Mesendoderm (in vitro differentiated cells): ENCODE measurements around the gene NCOA4.
"Not testable (repeated sequence)": the region's sequence is repeated elsewhere in the genome, so short reads cannot be mapped to it uniquely, and the experiment has no call there.

Source experiments
- DNase-seq: peaks from one replicate; pipeline ENCODE4 v3.0.0; 2013
- H2AK5ac ChIP-seq: 2 replicates; pipeline ENCODE4 v1.6.1; 2013; ENCODE audit warnings: low read length, inconsistent platforms
- H2BK120ac ChIP-seq: 2 replicates; pipeline ENCODE4 v1.6.1; 2013; ENCODE audit warnings: low read depth, mild to moderate bottlenecking, low read length, moderate library complexity, mixed read lengths
- H2BK15ac ChIP-seq: replicated peaks from 2 replicates; pipeline ENCODE4 v1.6.1; 2013; ENCODE audit warnings: low read depth, mild to moderate bottlenecking, moderate library complexity
- H2BK5ac ChIP-seq: 2 replicates; pipeline ENCODE4 v1.6.1; 2013; ENCODE audit warnings: low read length, inconsistent platforms
- H3K18ac ChIP-seq: 2 replicates; pipeline ENCODE4 v1.6.1; 2013; ENCODE audit warnings: mild to moderate bottlenecking, low read length, mixed read lengths
- H3K23ac ChIP-seq: one replicate; pipeline ENCODE4 v1.6.1; 2013; ENCODE audit warnings: low read length
- H3K27ac ChIP-seq: 2 replicates; pipeline ENCODE4 v1.5.1; 2013; ENCODE audit warnings: low read depth, mild to moderate bottlenecking, inconsistent platforms, low read length, moderate library complexity
- H3K27me3 ChIP-seq: 2 replicates; pipeline ENCODE4 v1.6.1; 2013; ENCODE audit warnings: low read length, control low read depth, mild to moderate bottlenecking, inconsistent platforms; ENCODE audit not compliant: insufficient read depth, poor library complexity
- H3K36me3 ChIP-seq: 2 replicates; pipeline ENCODE4 v1.6.1; 2013; ENCODE audit warnings: low read length, inconsistent platforms; ENCODE audit not compliant: control insufficient read depth, insufficient read depth
- H3K4ac ChIP-seq: one replicate; pipeline ENCODE4 v1.6.1; 2013; ENCODE audit warnings: low read depth, mild to moderate bottlenecking, low read length, moderate library complexity
- H3K4me1 ChIP-seq: 2 replicates; pipeline ENCODE4 v1.6.1; 2013; ENCODE audit warnings: low read depth, low read length, inconsistent platforms; ENCODE audit not compliant: control insufficient read depth
- H3K4me2 ChIP-seq: 2 replicates; pipeline ENCODE4 v1.6.1; 2013; ENCODE audit warnings: low read length
- H3K4me3 ChIP-seq: 2 replicates; pipeline ENCODE4 v1.5.1; 2013; ENCODE audit warnings: mild to moderate bottlenecking, low read length
- H3K56ac ChIP-seq: one replicate; pipeline ENCODE4 v1.6.1; 2013; ENCODE audit warnings: low read length
- H3K79me1 ChIP-seq: 2 replicates; pipeline ENCODE4 v1.6.1; 2013; ENCODE audit warnings: low read length, inconsistent platforms
- H3K79me2 ChIP-seq: 2 replicates; pipeline ENCODE4 v1.6.1; 2013; ENCODE audit warnings: mild to moderate bottlenecking, low read length; ENCODE audit not compliant: control insufficient read depth, insufficient read depth
- H3K9ac ChIP-seq: 2 replicates; pipeline ENCODE4 v1.6.1; 2013; ENCODE audit warnings: low read length, inconsistent platforms
- H4K5ac ChIP-seq: one replicate; pipeline ENCODE4 v1.6.1; 2013; ENCODE audit warnings: low read length
- H4K8ac ChIP-seq: one replicate; pipeline ENCODE4 v1.6.1; 2013; ENCODE audit warnings: low read depth, mild to moderate bottlenecking, control low read depth, low read length, moderate library complexity
- WGBS: extraction: QIAGEN DNeasy Blood & Tissue Kit; methylation state at CpG from one replicate; pipeline ENCODE4 v1.1.7; 2013; ENCODE audit warnings: low lambda C conversion rate, missing lambda C conversion rate; ENCODE audit not compliant: insufficient coverage; ENCODE audit errors: extremely low coverage; 5-methylcytosine and 5-hydroxymethylcytosine counted together

The NCOA4 gene

GRCh38 chr10:46004963-46005362 is 25.5 kb downstream of the NCOA4 start:
- Histone ChIP-seq H2BK15ac (no peak overlapping the region), H2BK5ac (no peak overlapping the region), H2BK120ac (no peak overlapping the region), H3K27ac (no peak overlapping the region), H2AK5ac (no peak overlapping the region), H3K4me2 (no peak overlapping the region), H3K4ac (no peak overlapping the region), H3K9ac (no peak overlapping the region), H3K23ac (no peak overlapping the region), H3K4me3 (no peak overlapping the region), H4K5ac (no peak overlapping the region), H3K27me3 (no peaks in the 10 kb centered on the region), H3K18ac (no peak overlapping the region), H3K36me3 (peaks cover 12% of the 10 kb centered on the region), H3K4me1 (no peaks in the 10 kb centered on the region), H3K79me2 (no peaks in the 10 kb centered on the region), H3K79me1 (peaks cover 1% of the 10 kb centered on the region), H4K8ac (no peak overlapping the region), H3K56ac (no peak overlapping the region)
- DNase-seq, result no peak
- no CpG with 5 or more reads among the region's 2 CpGs for WGBS

GRCh38 chr10:46002916-46003693 is 27.3 kb downstream of the NCOA4 start:
- no peak overlapping the region for H2BK120ac ChIP-seq
- H3K27ac ChIP-seq, result no peak overlapping the region
- no peak overlapping the region for H2AK5ac ChIP-seq
- H3K18ac ChIP-seq, result no peak overlapping the region
- no peaks in the 10 kb centered on the region for H3K27me3 ChIP-seq
- peaks cover 11% of the 10 kb centered on the region for H3K36me3 ChIP-seq
- H3K79me1 ChIP-seq, result peaks cover 1% of the 10 kb centered on the region
- no peak overlapping the region for H3K23ac ChIP-seq
- H3K56ac ChIP-seq, result no peak overlapping the region
- no peak overlapping the region for H3K9ac ChIP-seq
- DNase-seq, result no peak
- H3K79me2 ChIP-seq, result no peaks in the 10 kb centered on the region
- no CpG with 5 or more reads among the region's 9 CpGs for WGBS
- H3K4ac ChIP-seq, result no peak overlapping the region
- no peak overlapping the region for H2BK15ac ChIP-seq
- no peak overlapping the region for H4K8ac ChIP-seq
- H3K4me3 ChIP-seq, result no peak overlapping the region
- no peaks in the 10 kb centered on the region for H3K4me1 ChIP-seq
- H4K5ac ChIP-seq, result no peak overlapping the region
- no peak overlapping the region for H3K4me2 ChIP-seq
- no peak overlapping the region for H2BK5ac ChIP-seq

- not testable (repeated sequence) for H2BK120ac ChIP-seq, H2BK15ac ChIP-seq, H3K4me1 ChIP-seq, H3K4ac ChIP-seq, H2BK5ac ChIP-seq, H4K5ac ChIP-seq, H3K36me3 ChIP-seq, H3K4me3 ChIP-seq, H3K79me1 ChIP-seq, H3K9ac ChIP-seq, H2AK5ac ChIP-seq, H3K18ac ChIP-seq, H4K8ac ChIP-seq, DNase-seq, H3K27me3 ChIP-seq, H3K56ac ChIP-seq, H3K23ac ChIP-seq, H3K4me2 ChIP-seq, H3K27ac ChIP-seq, H3K79me2 ChIP-seq
- no CpG with 5 or more reads among the region's 7 CpGs for WGBS
Observed at GRCh38 chr10:46002189-46002687, 28.2 kb downstream of the NCOA4 start.

- no peak overlapping the region for H2BK120ac ChIP-seq
- no peak overlapping the region for H3K27ac ChIP-seq
- no CpG with 5 or more reads among the region's 5 CpGs for WGBS
- H2BK15ac ChIP-seq, result no peak overlapping the region
- H3K79me2 ChIP-seq, result no peaks in the 10 kb centered on the region
- H3K18ac ChIP-seq, result no peak overlapping the region
- H4K5ac ChIP-seq, result no peak overlapping the region
- DNase-seq, result no peak
- H3K79me1 ChIP-seq, result peaks cover 1% of the 10 kb centered on the region
- no peak overlapping the region for H3K9ac ChIP-seq
- no peaks in the 10 kb centered on the region for H3K4me1 ChIP-seq
- no peak overlapping the region for H2BK5ac ChIP-seq
- no peaks in the 10 kb centered on the region for H3K27me3 ChIP-seq
- no peak overlapping the region for H4K8ac ChIP-seq
- H3K4ac ChIP-seq, result no peak overlapping the region
- peaks cover 7% of the 10 kb centered on the region for H3K36me3 ChIP-seq
- no peak overlapping the region for H2AK5ac ChIP-seq
- H3K23ac ChIP-seq, result no peak overlapping the region
- H3K4me3 ChIP-seq, result no peak overlapping the region
- H3K56ac ChIP-seq, result no peak overlapping the region
- H3K4me2 ChIP-seq, result no peak overlapping the region
Observed at GRCh38 chr10:46001187-46001756, 29.2 kb downstream of the NCOA4 start.

GRCh38 chr10:46000538-46000937 is 29.9 kb downstream of the NCOA4 start:
- H3K79me2 ChIP-seq, result no peaks in the 10 kb centered on the region
- no peaks in the 10 kb centered on the region for H3K4me1 ChIP-seq
- no peak overlapping the region for H3K27ac ChIP-seq
- H3K27me3 ChIP-seq, result no peaks in the 10 kb centered on the region
- H2BK15ac ChIP-seq, result no peak overlapping the region
- H2AK5ac ChIP-seq, result no peak overlapping the region
- H2BK5ac ChIP-seq, result no peak overlapping the region
- H3K18ac ChIP-seq, result no peak overlapping the region
- H3K23ac ChIP-seq, result no peak overlapping the region
- no peak overlapping the region for H4K8ac ChIP-seq
- H2BK120ac ChIP-seq, result no peak overlapping the region
- peaks cover 4% of the 10 kb centered on the region for H3K36me3 ChIP-seq
- H3K79me1 ChIP-seq, result peaks cover 1% of the 10 kb centered on the region
- H3K4me2 ChIP-seq, result no peak overlapping the region
- no peak for DNase-seq
- WGBS, result no CpG with 5 or more reads among the region's 1 CpG
- H3K9ac ChIP-seq, result no peak overlapping the region
- H4K5ac ChIP-seq, result no peak overlapping the region
- H3K56ac ChIP-seq, result no peak overlapping the region
- no peak overlapping the region for H3K4ac ChIP-seq
- no peak overlapping the region for H3K4me3 ChIP-seq
